NAMALWA (cell line): ENCODE results near the gene FBXO9.
A peak's percentile ranks its signal among the peaks of the same experiment; 100 is the strongest.

Experiments used
- DNase-seq: peaks from one replicate; pipeline ENCODE4 v3.0.0-alpha.2; 2015; ENCODE audit warnings: low spot score

The FBXO9 gene

DNA sequence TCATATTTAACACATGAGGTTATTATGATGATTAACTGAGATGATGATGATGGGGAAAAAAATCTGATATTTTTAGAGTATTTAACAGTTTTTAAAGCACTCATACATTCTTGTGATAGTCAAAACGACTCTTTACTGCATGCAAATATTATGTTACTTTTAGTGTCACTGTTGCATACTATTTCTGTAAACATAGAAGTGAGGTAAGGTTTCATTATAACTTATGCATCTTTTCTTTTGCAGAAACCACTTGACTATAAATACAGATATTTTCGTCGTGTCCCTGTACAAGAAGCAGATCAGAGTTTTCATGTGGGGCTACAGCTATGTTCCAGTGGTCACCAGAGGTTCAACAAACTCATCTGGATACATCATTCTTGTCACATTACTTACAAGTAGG lies 30.1 kb downstream of the FBXO9 start:
- DNase-seq, result no peak

DNA sequence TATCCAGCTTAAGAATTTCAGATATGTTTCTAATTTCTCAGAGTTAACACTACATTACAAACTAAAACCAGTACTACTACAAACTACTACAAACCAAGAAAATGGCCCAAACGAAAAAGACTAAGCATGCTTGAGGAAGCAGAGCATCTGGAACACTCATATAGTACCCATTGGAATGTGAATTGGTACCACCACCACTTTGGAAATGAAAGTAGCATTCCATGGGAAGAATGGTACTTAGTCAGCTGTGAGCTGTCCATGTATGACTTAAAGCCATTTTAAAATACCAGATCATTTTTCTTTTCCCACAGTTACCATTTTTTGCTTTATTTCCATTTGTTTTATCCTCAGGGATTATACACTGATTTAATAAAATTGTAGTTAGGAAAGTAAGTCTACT lies 30.5 kb downstream of the FBXO9 start:
- DNase-seq, result no peak

DNA sequence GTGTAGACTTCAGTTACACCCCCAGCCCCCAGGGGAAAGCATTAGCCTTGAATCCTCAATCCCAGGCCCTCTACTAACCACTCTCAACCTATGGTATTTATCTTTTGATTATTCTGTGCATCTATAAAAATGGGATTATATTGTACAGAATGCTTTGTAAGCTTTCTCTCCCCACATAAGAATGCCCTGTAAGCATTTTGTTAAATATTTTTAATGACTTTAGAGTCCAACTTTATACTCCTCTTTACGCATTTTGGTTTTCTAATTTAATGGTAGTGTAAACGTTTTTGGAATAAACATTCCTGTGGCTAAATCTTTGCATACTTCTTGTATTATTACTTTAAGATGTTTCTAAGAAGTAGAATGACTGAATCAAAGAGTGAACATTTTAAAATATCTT lies 35.4 kb downstream of the FBXO9 start:
- no peak for DNase-seq

DNA sequence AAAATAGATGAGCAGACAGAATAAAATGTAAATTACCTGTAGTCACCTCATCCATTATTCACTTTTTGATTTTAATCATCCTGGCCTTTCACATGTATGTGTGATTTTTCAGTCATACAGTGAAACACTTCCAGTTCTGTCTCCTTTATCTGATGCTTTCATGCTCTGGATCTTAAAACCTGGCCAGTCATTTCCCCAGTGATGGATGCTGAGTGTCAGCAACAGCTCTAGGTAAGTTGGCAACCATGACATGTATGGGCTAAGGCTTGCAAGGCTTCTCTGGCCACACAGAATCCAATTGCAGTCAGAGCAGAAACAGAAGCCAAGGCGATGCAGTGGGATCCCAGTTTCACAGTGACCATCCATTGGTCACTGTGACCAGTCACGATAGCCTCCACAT lies 35.8 kb downstream of the FBXO9 start:
- no peak for DNase-seq

GRCh38 chr6:53103993-53104675 lies 38.9 kb downstream of the FBXO9 start:
- peak; percentile 54 for DNase-seq

- no peak for DNase-seq
Observed at GRCh38 chr6:53104916-53105315, 39.7 kb downstream of the FBXO9 start.

- no peak for DNase-seq
Observed at GRCh38 chr6:53107091-53107490, 41.9 kb downstream of the FBXO9 start.

DNA sequence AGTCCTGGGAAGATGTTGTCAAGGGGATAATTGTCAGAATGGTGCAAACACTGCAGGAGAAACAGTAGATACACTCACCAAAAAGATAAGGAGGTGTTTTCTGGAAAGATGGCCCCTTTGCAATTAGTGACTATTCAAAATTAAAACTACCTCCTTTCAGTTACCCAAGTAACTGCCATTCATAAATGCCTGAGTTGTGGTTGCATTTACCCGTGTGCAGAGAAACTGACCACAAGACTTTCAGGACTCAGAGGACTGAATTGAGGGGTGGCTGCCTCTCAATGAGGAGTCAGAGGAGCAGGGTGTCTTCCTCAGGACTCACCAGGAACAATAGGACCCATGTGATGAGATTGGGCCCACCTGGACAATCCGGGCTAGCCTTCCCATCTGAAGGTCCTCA lies 44.4 kb downstream of the FBXO9 start:
- no peak for DNase-seq

GRCh38 chr6:53111865-53112264 lies 46.7 kb downstream of the FBXO9 start:
- DNase-seq, result no peak

DNA sequence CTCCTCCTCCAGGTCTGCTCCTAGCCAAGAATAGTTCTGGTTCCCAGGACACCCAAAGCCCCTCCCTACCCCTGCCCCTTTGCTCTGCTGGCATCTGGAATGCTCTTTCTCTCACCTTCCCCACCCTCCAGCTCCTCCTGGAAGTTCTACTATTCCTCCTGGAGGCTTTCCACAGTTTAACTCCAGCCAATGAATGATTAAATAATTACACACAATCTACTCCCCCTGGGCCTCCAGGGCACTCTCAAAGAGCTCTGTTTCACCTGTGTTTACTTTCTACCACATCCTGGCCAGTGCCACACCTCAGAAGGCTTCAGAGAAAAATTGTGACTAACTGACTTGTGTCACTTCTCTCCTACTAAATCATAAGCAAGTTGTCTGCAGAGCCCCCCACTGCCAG lies 47.2 kb downstream of the FBXO9 start:
- no peak for DNase-seq

- DNase-seq, result no peak
Observed at GRCh38 chr6:53112871-53113270, 47.7 kb downstream of the FBXO9 start.

DNA sequence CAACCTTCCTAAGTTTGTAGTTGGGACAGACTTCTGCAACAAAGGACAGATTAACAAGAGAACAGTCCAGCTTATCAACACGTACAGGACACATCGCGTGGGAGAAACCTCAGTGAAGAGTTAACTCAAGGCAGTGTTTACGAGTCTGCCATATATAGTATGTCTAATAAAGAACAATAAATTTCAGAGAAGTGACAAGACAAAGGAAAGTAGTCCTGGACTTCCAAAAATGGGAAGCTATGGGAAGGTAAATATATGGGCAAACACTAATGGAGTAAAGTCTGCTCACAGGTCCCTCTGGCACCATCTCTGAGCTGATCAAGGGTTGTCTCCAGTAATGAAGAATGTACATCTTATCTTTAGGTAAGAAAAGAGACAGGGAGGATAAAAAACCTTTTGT lies 48.5 kb downstream of the FBXO9 start:
- no peak for DNase-seq

GRCh38 chr6:53115113-53115512 lies 49.9 kb downstream of the FBXO9 start:
- DNase-seq, result no peak

GRCh38 chr6:53115741-53116140 lies 50.5 kb downstream of the FBXO9 start:
- no peak for DNase-seq

DNA sequence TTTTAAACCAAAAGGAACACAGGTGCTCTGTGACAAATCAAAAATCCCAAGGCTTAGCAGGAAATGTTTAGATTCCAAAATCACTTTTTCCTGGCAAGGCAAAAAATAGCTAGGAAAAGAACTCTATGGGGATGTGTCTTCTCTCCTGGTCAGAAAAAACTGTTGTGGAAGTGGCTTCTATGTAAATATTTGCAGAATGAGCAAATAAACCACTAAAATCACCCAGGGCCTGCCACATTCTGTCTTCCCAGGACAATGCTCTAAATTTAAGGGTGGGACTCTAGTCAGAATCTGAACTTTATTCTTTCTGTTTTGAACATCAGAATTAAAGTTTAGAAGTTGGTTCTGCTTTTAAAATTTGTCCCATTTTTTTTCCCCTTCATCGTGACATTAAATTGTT lies 54.1 kb downstream of the FBXO9 start:
- no peak for DNase-seq

- DNase-seq, result no peak
Observed at GRCh38 chr6:53119772-53120409, 54.7 kb downstream of the FBXO9 start.

DNA sequence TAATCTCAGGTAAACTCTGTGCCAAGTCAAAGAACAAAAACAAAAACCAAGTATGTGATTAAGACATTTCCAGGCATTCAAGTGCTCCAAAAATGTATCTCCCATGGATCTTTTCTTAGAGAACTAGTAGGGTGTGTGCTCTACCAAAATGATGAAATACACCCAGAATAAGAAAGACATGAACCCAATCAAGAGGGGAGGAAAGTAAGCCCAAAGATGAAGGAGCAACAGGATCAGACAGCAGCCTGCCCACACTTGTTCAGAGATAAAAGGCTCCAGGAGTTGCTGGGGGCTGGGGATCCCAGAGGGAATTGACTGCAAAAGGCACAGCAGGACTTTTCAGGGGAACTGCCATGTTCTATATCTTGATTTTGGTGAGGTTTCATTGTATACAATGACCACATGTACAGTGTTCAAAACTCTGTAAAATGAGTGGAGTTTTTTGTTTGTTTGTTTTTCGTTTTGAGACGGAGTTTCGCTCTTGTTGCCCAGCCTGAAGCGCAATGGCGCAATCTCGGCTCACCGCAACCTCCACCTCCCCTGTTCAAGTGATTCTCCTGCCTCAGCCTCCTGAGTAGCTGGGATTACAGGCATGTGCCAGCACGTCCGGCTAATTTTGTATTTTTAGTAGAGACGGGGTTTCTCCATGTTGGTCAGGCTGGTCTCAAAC lies 59.1 kb downstream of the FBXO9 start:
- DNase-seq, result no peak

GRCh38 chr6:53125276-53125675 lies 60.1 kb downstream of the FBXO9 start:
- DNase-seq, result no peak

- no peak for DNase-seq
Observed at GRCh38 chr6:53128842-53129241, 63.6 kb downstream of the FBXO9 start.

GRCh38 chr6:53130569-53131290 lies 65.5 kb downstream of the FBXO9 start:
- DNase-seq, result no peak

- DNase-seq, result no peak
Observed at GRCh38 chr6:53133961-53134360, 68.8 kb downstream of the FBXO9 start.

DNA sequence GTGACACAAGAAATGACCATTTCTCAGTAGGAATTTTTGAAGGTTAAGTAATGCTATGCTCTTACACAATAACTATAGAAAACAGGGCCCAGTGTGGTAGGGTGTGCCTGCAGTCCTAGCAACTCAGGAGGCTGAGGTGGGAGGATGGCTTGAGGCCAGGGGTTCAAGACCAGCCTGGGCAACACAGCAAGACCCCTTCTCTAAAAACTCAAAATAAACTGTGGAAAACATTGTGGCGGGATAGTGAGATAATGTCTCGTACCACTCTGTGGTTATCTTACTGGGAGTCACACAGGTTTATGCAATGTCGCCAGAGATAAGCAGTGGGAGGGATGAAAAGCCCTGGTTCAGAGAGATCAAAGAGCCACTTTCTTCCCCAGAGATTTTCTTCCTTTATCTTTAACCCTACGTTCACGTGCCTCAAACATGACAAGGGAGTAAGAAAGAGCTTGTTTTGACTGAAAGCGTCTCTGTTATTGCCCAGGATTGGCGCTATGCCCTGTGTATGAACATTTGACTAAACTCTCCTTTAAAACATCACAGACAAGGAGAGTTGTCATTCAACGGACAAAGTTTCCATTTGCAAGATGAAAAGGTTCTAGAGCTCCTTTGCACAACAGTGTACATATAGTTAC lies 69.5 kb downstream of the FBXO9 start:
- no peak for DNase-seq
